Liver (tissue), 3 donors: ENCODE measurements around the gene HSPA12A.

Source experiments
- EGR1 ChIP-seq, 2 donors: IDR thresholded peaks; 2 replicates each; pipeline ENCODE4 v1.6.1; 2016 to 2018; ENCODE audit warnings: antibody characterized with exemption in 2 of 2, low read depth in 2 of 2
- FOXA1 ChIP-seq: IDR thresholded peaks from 2 replicates; pipeline ENCODE4 v1.6.1; 2016; ENCODE audit warnings: antibody characterized with exemption
- GABPA ChIP-seq, 2 donors: IDR thresholded peaks in 1 of 2; conservative IDR thresholded peaks in 1 of 2; 2 replicates each; pipeline ENCODE4 v1.6.1; 2016; ENCODE audit warnings: antibody characterized with exemption in 2 of 2, mild to moderate bottlenecking in 1 of 2, moderate library complexity in 1 of 2
- HNF4A ChIP-seq, 2 donors: conservative IDR thresholded peaks; 2 replicates each; pipeline ENCODE4 v1.6.1; 2016; ENCODE audit warnings: antibody characterized with exemption in 2 of 2, mild to moderate bottlenecking in 2 of 2
- JUND ChIP-seq, 2 donors: IDR thresholded peaks; 2 replicates each; pipeline ENCODE4 v1.6.1; 2016; ENCODE audit warnings: antibody characterized with exemption in 2 of 2
- RAD21 ChIP-seq, 2 donors: IDR thresholded peaks; 2 replicates each; pipeline ENCODE4 v1.6.1; 2016; ENCODE audit warnings: antibody characterized with exemption in 2 of 2, mild to moderate bottlenecking in 2 of 2
- SP1 ChIP-seq: IDR thresholded peaks from 2 replicates; pipeline ENCODE4 v1.6.1; 2018; ENCODE audit warnings: antibody characterized with exemption, mild to moderate bottlenecking
- TAF1 ChIP-seq: conservative IDR thresholded peaks from 2 replicates; pipeline ENCODE4 v1.6.1; 2016; ENCODE audit warnings: antibody characterized with exemption, mild to moderate bottlenecking
- YY1 ChIP-seq: IDR thresholded peaks from 2 replicates; pipeline ENCODE4 v1.6.1; 2016; ENCODE audit warnings: antibody characterized with exemption, mild to moderate bottlenecking
- TF ChIP-seq, protein P1 (sequence below): fragments of 150-350 bp; IDR thresholded peaks from 2 replicates; pipeline ENCODE4 v1.5.1; 2017; ENCODE audit warnings: improper control_type of control experiment, low read depth, low read length; ENCODE audit not compliant: missing input control
- TF ChIP-seq, protein P2 (sequence below): IDR thresholded peaks from 2 replicates; pipeline ENCODE4 v1.6.1; 2016; ENCODE audit warnings: antibody characterized with exemption, mild to moderate bottlenecking
- TF ChIP-seq, protein P3 (sequence below): IDR thresholded peaks from 2 replicates; pipeline ENCODE4 v1.6.1; 2016; ENCODE audit warnings: antibody characterized with exemption
- TF ChIP-seq, protein P4 (sequence below): IDR thresholded peaks from 2 replicates; pipeline ENCODE4 v1.6.1; 2016; ENCODE audit warnings: antibody characterized with exemption
- TF ChIP-seq, protein P5 (sequence below): IDR thresholded peaks from 2 replicates; pipeline ENCODE4 v1.6.1; 2016; ENCODE audit warnings: antibody characterized with exemption
- donor health status: healthy.
- donor health status: healthy.

DNA sequence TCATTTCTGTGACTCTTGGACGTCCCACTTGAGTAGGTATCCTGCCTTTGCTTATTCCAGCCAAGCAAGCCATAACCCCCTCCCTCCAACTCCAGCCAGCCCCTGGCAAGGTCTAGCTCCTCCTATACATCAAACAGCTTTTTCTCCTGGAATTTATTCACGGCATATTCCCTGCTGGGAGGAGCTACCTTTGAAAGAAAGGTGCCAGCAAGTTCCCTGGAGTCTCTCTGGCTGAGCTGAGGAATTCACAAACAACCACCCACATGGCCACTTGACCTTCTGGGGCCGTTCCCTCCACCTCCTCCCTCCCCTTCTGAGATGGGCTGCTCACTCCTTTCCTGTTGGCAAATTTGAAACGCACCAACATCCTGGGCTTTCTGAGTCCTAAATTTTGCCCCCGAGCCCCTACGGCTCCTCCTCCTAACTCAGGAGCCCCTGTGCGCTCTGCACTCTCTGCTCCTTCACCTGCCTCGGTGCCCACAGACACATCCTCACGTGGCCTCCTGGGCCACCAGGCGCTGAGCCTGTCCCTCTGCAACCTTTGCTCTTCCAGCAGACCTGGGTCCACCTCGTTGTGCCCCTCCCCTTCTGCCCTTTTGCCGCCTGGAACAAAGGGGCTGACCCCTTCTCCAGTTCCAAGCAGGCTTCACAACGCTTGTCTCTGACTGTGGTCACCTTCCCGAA, 48.0 kb downstream of the HSPA12A start:
- no peak for TF ChIP-seq YY1
- TF ChIP-seq, protein P1, sequence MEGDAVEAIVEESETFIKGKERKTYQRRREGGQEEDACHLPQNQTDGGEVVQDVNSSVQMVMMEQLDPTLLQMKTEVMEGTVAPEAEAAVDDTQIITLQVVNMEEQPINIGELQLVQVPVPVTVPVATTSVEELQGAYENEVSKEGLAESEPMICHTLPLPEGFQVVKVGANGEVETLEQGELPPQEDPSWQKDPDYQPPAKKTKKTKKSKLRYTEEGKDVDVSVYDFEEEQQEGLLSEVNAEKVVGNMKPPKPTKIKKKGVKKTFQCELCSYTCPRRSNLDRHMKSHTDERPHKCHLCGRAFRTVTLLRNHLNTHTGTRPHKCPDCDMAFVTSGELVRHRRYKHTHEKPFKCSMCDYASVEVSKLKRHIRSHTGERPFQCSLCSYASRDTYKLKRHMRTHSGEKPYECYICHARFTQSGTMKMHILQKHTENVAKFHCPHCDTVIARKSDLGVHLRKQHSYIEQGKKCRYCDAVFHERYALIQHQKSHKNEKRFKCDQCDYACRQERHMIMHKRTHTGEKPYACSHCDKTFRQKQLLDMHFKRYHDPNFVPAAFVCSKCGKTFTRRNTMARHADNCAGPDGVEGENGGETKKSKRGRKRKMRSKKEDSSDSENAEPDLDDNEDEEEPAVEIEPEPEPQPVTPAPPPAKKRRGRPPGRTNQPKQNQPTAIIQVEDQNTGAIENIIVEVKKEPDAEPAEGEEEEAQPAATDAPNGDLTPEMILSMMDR, result no peak
- TF ChIP-seq SP1, result no peak
- TF ChIP-seq EGR1 (IDR thresholded peaks at IDR 0.05; ENCODE audit: low read depth in 2 of 2), result no peak
- no peak for TF ChIP-seq RAD21 (IDR thresholded peaks at IDR 0.05)
- TF ChIP-seq, protein P2, sequence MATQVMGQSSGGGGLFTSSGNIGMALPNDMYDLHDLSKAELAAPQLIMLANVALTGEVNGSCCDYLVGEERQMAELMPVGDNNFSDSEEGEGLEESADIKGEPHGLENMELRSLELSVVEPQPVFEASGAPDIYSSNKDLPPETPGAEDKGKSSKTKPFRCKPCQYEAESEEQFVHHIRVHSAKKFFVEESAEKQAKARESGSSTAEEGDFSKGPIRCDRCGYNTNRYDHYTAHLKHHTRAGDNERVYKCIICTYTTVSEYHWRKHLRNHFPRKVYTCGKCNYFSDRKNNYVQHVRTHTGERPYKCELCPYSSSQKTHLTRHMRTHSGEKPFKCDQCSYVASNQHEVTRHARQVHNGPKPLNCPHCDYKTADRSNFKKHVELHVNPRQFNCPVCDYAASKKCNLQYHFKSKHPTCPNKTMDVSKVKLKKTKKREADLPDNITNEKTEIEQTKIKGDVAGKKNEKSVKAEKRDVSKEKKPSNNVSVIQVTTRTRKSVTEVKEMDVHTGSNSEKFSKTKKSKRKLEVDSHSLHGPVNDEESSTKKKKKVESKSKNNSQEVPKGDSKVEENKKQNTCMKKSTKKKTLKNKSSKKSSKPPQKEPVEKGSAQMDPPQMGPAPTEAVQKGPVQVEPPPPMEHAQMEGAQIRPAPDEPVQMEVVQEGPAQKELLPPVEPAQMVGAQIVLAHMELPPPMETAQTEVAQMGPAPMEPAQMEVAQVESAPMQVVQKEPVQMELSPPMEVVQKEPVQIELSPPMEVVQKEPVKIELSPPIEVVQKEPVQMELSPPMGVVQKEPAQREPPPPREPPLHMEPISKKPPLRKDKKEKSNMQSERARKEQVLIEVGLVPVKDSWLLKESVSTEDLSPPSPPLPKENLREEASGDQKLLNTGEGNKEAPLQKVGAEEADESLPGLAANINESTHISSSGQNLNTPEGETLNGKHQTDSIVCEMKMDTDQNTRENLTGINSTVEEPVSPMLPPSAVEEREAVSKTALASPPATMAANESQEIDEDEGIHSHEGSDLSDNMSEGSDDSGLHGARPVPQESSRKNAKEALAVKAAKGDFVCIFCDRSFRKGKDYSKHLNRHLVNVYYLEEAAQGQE, result no peak
- TF ChIP-seq GABPA (IDR thresholded peaks at IDR 0.05 in 1 of 2, conservative IDR thresholded peaks at IDR 0.05 in 1 of 2), result no peak
- TF ChIP-seq JUND (IDR thresholded peaks at IDR 0.05), result no peak
- TF ChIP-seq, protein P3, sequence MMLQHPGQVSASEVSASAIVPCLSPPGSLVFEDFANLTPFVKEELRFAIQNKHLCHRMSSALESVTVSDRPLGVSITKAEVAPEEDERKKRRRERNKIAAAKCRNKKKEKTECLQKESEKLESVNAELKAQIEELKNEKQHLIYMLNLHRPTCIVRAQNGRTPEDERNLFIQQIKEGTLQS, result no peak
- TF ChIP-seq, protein P4, sequence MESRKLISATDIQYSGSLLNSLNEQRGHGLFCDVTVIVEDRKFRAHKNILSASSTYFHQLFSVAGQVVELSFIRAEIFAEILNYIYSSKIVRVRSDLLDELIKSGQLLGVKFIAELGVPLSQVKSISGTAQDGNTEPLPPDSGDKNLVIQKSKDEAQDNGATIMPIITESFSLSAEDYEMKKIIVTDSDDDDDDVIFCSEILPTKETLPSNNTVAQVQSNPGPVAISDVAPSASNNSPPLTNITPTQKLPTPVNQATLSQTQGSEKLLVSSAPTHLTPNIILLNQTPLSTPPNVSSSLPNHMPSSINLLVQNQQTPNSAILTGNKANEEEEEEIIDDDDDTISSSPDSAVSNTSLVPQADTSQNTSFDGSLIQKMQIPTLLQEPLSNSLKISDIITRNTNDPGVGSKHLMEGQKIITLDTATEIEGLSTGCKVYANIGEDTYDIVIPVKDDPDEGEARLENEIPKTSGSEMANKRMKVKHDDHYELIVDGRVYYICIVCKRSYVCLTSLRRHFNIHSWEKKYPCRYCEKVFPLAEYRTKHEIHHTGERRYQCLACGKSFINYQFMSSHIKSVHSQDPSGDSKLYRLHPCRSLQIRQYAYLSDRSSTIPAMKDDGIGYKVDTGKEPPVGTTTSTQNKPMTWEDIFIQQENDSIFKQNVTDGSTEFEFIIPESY, result no peak
- no peak for TF ChIP-seq TAF1
- TF ChIP-seq, protein P5, sequence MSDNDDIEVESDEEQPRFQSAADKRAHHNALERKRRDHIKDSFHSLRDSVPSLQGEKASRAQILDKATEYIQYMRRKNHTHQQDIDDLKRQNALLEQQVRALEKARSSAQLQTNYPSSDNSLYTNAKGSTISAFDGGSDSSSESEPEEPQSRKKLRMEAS, result no peak
- peak in 1 of 2 donors; percentile 44 for TF ChIP-seq HNF4A (conservative IDR thresholded peaks at IDR 0.05)
- TF ChIP-seq FOXA1, result no peak
